SK-N-MC (cell line): ENCODE results near the gene UGT1A4.

Experiments used
- EZH2 ChIP-seq: fragments of 200-600 bp; sonication (generic); IDR thresholded peaks from one replicate; pipeline ENCODE4 v1.6.1; 2017; ENCODE audit warnings: antibody characterized with exemption
- POLR2AphosphoS5 ChIP-seq: IDR thresholded peaks from 2 replicates; pipeline ENCODE4 v1.6.1; 2012; ENCODE audit warnings: mild to moderate bottlenecking, low read depth, low read length, borderline replicate concordance

DNA sequence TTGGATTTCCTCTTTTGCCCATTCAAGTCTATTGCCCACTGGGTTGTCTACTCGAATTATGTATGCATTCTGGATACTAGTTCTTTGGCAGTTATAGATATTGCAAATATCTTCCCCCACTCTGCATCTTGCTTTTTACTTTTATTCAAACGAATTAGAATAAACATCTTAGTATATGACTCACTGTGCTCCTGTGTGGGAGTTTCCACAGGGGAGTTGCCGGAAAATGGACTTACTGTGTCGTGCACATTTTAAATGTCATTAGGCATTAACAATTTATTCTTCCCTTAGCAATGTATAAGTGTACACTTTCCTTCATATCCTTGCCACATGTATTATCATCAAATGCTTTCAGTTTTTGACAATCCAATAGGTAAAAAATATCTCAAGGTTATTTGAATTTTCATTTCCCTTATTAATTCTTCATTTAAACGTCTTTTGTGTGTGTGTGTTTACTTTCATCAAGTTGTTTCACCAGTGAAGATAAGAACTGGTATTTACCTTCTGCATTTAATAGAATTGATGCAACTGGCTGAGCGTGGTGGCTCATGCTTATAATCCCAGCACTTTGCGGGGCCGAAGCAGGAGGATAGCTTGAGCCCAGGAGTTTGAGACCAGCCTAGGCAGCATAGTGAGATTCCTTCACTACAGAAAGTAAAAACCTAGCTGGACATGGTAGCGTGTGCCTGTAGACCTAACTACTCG is 10.4 kb upstream of the UGT1A4 start:
- TF ChIP-seq POLR2AphosphoS5 (no peak), EZH2 (no peak)
